Stimulated activated CD8-positive, alpha-beta memory T cell treated with anti-CD3 and anti-CD28 coated beads, Interleukin-12 subunit alpha, Interleukin-12 subunit beta, amount 100 ng/mL, for 1 hour (primary cell): ENCODE results near the gene TWIST1.

ENCODE experiments used
- DNase-seq: peaks from one replicate; pipeline ENCODE4 v3.0.0-alpha.2; 2020; ENCODE audit warnings: low read depth

Gene TWIST1

DNA sequence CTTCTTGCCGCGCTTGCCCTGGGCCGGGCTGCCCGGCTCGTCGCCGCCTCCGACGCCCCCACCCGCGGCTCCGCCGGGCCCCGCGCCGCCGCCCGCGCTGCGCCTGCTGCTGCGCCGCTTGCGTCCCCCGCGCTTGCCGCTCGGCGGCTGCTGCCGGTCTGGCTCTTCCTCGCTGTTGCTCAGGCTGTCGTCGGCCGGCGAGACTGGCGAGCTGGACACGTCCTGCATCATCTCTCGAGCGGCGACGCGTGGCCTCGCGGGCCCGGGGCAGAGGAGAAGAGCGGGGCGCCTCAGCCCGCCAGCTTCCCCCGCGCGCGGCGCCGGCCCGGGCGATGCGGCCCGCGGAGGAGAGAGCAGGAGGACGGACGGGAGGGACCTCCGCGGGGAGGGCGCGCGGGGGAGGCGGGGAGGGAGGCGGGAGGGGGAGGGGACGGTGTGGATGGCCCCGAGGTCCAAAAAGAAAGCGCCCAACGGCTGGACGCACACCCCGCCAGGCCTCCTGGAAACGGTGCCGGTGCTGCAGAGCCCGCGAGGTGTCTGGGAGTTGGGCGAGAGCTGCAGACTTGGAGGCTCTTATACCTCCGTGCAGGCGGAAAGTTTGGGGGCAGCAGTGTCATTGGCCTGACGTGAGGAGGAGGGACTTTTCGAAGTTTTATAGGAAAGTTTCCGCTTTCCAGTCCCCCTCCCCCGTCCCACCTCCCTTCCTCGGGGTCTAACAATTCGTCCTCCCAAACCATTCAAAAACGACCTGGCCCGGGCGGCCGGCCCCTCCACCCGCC lies at the start of gene TWIST1:
Gene TWIST1 (minus strand): TSS at position 546 of the 779 bp plus-strand sequence. CDS start 315 bp downstream, at position 231.
- no peak for DNase-seq

DNA sequence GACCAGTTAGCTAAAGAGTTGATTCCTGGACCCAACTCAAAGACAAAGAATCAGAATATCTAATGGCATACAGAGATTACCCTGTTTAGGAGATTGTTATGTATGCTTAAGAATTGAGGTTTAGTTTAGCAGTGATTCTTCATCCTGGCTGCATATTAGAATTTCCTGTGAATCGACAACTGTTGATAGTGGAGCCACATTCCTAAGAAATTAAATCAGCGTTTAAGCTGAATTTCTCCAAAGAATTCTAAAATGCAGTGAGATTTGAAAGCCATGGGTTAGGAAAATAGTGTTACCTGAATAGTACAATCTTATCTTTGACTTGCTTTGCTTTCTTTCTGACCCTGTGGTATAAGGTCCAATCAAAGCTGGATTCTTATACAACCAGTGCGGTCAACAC lies 44.2 kb upstream of the TWIST1 start:
- no peak for DNase-seq

DNA sequence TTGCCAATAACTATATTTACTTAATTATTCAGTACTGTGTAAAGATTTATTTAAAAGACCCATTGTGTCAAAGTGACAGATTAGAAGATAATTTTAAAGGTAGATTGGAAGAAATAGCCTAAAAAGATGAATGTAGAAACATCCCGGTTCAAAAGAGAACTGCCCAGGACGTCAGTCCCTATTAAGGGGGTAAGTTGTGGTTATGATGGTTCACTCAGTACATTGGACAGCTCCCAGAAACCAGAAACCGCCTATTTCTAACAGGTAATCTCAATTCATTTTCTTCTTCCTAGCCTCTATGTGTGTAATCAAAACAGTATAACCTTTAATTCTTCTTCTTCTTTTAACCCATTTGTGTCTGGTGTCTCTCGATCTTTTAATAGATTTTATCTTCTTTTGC lies 29.3 kb upstream of the TWIST1 start:
- DNase-seq: no peak

DNA sequence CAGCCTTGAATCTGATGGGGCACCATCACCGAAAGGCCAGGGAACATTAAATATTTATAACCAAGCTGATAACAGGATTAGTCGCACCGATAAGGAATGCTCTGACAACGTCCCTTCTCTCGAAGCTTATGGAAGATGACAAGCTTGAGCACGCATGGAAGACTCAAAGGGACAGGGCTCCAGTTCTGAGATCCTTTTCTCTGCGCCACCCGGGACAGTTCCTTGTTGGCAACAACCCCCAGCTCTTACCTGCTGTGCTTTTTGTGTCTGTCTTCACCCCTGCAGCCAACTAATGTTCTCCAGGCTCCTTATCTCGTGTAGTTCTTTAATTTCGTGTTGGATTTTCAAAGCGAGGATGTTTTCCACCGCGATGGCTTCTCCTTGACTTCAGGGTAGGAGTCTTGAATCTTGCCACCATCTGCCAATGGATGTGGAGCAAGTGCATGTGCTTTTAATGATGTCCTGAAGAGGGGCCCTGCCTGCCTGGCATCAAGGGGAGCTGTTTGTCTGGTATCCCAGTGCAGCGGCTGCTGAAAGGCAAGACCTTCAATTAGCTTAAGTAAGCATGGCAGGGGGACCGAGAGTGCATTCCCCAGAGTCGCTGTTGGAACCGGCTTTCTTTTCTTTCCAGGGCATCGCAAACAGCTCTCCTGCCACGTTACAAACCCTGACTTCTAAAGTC lies 28.1 kb upstream of the TWIST1 start:
- DNase-seq: no peak

DNA sequence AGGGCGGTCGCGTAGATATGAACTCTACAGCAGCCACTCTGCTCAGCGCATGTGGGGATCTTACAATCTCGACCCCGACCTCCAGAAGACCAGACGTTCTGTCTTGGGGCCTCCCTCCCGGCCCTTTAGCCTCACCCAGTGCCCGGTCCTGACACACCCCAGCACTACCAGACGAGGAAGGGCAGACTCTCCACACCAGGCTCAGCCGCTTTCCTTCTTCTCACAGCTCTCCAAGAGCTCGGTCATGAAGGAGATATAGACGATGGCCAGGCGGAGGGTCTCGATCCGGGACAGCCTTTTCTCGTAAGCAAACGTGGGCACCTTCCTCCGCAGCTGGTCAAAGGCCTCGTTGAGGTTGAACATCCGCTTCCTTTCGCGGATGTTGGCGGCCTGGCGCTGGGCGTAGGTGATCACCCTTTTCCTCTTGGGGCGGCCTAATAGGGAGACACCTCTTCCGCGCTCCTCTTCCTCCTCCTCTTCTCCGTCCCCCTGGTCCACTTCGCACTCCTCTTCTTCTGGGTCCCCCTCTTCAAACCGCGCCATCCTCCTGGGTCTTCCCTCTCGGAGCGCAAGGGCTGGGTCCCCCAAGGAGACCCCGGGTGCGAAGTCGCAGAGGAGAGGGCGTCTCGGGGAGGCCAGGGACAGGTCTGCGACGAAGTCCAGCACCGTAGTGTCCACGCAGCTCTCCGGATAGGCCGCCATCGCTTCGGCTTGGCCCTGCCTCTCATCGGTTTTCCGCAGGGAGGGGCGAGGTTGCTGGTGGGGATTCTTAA lies 27.4 kb upstream of the TWIST1 start, which contains the start of gene FERD3L:
Gene FERD3L (minus strand): TSS at position 761 of the 773 bp plus-strand sequence. CDS start 59 bp downstream, at position 702.
- DNase-seq: no peak

DNA sequence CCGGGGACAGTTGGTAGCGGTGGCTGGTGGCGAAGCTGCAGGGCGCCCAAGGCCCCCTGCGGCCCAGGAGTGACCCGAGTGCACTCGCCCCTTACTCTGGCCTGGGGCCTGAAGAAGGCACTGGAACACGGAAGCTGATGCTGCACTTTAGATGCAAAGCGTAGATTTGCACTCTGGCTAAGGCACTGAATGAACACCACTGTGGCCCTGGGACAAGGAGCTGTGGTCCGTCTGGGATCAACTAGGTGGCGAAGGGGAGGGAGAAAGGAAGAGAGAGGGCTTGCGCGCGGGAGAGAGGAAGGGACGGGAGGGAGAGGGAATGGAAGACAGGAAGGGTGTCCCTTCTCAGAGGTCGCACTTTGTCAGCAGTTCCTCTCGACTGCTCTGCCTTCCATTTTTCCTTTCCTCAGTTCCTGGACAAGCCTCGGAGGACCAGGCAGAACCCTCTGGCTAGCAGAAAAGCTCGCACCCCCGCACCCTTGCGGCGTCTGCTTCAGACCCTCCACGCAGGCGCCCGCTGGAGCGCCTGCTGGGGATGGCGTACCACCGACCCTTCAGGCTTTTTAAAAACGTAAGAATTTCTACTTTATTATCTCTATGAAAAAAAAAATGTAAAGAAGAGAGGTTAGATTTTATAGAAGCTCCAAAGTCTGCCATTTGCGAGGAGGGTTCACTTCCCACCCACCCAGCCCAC lies 26.6 kb upstream of the TWIST1 start:
- no peak for DNase-seq

DNA sequence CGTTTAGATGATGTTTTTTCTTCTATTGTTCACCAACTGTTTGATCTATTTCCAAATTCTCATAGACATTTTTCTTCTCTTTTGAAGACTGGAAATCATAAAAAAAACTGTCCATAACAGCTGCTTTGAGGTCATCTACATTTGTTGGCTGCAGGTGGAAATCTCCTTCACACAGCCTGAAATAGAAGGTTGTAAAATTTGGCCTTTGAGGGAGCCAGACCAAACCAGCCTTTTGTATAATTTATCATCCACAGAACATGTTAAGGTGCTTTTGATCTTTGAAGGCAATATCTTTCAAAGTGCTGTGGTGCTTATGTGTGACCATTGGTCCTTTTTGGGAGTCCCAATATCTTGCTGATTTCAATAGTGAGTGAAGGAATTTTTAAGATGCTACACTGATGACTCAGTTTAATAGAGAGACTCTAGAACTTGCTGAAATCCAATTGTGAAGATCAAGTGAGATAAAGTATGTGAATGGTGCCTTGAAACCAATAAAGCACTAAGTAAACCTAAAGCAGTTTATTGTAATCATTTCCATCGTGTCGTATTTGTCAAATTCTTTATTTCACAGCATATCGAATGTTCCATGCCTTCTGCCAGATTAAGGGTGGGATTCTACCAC lies 22.4 kb upstream of the TWIST1 start:
- DNase-seq: no peak

DNA sequence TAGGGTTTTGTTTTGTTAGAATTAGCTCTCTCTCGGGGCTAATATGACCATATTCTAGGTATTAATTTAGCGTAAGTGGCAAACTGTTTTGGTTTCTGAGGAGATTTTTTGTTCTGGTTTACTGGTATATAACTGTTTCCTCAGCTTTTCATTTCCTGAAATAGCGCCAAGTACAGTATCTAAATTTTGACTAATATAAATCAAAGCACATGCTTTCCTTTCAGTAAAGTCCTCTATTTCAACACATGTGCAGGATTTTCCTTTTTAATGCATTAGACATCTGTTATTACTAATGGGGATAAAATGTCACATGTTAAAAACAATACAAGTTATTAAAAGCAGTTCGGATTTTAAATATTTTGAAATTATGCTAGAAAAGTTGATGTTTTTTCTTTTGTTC lies 16.4 kb upstream of the TWIST1 start:
- DNase-seq: no peak

DNA sequence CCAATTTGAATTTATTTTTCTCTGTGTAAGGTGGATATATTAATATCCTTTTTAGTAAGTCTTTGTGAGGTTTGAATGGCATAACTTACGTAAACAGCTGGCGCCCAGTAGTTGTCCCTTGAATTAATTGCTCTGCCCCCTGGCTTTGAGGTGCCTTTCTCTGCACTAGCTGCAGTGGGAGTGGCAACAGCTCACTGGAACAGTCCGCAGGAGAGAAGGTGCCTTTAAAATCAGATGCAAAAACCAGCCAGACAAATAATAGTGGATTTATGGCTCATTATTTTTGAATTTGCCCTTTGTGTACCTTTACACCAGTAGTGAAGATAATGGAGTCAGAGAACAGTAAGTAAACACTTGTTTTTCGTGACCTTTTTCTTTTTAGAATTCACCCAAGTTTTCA lies 16.0 kb upstream of the TWIST1 start:
- DNase-seq: no peak

DNA sequence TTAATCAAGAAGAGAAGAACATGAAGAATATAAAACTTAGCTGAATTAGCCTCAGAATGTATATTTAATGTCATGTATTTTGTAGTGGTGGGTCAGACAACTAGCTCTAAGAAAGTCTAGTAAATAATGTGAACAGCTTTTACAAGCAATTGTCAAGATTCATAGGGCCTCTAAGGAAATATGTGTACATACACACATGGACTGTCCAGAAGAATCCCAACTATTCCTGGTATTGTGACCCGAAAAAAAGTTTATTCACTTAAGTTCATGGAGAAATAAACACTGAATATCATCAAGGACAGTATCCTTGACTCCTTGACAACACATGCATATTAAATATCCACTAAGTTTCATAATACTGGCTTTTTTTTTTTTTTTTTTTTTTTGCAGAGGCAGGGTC lies 11.4 kb upstream of the TWIST1 start:
- DNase-seq: no peak

DNA sequence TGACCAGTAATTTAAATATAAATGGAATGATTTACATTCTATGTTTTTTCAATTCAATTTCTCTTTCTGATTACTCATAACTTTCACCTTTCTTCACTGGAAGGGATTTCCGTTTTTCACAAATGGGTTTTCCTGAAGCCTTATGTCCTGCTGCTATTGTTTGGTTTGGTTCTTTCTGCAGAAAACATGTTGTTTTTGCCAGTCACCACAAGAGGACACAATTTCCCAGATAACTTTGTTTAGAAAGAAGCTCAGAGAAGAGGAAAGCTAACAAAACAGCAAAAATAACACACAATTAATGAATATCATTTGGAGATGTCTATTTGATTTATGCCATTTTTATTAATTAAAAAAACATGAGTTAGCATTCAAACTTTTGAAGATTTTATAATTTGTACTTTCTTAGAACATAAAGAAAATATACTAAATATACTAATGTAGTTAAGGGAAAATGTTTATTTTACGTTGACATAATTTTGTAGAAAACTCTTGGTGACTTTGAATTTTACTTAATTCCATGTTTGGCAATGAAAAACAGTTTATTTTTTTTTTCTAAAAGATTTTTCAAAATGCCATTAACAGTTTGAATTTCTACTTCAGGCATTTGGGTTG lies 4.6 kb upstream of the TWIST1 start:
- DNase-seq: no peak

DNA sequence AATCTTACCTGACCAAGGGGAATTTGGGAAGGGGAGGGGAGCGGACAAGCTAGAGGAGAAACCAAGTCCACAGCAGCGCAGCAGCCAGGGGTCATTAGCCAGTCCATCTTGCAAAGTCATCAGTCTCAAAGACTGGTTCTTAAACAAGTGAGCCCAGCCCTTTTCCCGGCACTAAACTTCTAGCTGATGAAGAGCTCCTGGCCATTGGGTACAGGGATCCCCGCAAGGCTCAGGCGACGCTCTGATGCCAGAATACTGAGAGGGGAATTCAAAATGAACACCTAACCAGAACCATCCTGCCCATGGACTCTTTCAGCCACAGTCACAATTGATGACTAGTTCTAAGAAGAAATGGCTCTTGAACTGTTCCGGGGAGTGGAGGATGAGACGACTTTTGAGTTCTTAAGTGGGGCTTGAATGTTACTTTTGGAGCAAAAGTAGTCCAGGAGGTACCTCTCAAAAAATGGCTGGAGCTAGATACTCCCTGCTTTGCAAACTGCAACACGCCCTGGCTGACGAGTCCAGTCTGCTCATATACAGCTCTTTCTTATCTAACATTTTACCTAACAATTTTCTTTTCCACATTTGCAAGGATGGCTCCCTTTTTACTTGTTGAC lies 2.5 kb upstream of the TWIST1 start:
- DNase-seq: no peak

DNA sequence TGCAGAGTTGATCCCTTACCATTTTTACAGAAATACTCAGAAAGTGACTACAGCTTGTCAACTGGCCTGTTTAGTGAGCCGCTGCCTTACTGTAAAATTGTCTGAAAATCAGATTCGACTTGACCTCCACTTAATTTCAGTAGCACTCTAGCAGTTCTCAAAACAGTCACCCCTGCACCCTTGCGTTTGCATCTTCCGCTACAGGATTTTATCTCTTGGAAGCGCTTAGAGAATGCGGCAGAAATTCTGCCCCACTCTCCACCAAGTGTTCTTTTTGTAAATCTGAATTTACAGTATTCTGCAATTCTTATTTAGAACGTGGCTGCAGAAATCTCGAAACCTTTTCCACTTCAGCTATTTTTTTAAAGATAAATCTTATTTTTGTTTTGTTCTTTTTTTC lies 1.9 kb upstream of the TWIST1 start:
- no peak for DNase-seq

DNA sequence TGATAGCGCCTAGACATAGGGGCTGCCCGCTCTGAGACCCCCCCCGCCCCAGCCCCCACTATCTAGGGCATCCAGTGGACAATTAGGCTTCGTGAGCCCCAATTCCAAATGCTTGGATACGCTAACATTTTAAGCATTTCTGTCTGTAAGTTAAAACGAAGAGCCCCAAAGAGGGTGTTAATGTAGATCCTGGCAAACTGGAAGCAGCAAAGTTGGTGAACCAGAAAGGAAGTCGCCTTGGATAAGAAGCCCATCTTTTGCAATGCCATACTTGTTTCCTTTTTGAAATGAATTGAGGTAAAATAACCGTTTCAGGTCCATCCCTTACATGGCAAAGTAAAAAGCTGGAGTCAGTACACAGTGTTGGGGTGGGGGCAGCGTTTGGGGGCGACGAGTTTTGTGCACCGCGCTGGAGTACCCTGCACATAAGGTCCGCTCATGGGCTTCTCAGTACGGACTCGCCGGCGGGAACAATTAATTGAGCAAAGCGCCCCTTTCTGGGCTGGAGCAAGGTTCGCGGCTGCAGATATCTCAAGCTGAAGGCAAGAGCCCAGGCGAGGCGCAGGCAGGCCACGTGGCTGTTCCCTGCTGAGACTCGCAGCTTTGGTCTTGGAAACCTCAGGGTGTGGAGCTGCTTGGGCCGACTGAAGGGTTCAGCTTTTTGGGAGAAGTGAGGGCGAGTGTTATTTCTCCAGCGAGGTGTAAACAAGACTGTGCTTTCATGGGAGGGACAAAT lies 1.4 kb upstream of the TWIST1 start:
- DNase-seq: no peak

DNA sequence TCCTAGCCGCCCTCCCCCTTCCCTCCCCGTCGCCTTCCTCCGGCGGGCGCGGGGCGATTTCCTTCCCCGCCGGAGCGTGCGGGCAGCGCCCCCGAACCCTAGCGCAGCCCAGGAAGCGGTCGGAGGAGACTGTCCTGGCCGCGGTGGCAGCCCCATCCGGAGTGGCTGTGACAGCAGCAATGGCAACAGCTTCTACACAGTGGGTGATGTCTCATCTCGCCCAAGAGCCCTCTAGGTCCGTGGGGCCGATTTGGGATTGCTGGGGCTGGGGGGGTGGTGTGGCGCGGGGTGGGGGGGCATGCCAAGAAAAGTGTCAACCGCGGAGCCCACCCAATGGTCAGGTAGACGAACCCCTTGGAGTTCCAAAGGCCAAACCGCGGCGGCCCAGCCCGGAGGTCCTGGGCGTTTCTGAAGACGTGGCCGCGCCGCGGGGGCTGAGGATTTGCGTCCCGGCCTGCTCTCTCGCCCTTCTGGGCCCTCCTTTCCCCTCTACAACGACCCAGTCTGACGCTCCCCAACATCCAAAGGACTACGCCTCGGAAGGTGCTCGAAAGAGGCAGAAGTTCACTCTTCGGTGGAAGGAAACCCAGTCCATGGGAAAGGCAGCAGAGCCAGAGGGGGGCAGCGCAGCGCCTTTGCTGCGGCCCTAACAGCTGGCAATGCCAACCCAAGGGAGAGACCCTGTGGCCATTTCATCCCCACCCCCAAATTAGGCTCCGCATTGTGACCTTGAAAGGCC lies 603 bp upstream of the TWIST1 start:
- DNase-seq: no peak

DNA sequence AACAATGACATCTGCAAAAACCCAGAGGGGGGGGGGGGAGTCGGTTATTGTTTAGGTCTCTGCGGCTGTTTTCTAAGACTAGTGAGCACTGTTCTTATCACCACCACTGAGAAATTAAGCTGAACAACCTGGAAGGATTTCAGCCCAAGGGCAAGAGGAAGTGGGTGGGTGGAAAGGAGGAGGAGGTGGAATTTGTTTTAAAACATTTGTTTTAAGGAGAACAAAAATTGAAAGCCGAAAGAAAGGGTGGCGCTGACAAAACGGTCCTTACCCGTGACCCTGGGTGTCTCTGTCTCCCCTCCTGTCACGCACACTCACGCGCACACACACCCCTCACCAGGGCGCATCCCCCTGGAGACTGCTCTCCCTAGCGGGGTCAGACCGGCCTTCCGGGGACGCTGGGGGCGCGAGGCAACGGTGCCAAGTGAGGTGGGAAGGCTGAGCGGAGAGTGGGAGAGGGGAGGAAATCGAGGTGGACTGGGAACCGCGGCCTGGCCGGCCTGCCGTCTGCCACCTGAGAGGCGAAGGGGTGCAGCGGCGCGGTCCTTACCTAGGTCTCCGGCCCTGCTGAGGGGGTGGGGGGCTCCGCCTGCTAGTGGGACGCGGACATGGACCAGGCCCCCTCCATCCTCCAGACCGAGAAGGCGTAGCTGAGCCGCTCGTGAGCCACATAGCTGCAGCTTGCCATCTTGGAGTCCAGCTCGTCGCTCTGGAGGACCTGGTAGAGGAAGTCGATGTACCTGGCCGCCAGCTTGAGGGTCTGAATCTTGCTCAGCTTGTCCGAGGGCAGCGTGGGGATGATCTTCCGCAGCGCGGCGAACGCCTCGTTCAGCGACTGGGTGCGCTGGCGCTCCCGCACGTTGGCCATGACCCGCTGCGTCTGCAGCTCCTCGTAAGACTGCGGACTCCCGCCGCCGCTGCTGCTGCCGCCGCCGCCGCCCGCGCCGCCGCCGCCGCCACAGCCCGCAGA lies 1.0 kb downstream of the TWIST1 start:
- DNase-seq: no peak

DNA sequence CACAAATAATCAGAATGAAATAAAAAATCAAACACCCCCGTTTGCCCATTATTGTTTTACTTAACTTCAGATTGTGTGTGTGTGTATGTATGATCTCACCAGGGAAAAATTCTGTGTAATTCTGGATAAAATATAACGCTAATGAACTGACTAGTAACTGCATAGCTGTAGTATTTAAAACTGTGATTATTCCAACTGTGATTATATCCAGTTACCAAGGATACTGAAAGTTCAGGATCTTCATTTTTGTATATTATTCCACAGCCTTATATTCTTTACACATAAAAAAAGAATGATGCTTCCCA lies 2.9 kb downstream of the TWIST1 start:
- no peak for DNase-seq

DNA sequence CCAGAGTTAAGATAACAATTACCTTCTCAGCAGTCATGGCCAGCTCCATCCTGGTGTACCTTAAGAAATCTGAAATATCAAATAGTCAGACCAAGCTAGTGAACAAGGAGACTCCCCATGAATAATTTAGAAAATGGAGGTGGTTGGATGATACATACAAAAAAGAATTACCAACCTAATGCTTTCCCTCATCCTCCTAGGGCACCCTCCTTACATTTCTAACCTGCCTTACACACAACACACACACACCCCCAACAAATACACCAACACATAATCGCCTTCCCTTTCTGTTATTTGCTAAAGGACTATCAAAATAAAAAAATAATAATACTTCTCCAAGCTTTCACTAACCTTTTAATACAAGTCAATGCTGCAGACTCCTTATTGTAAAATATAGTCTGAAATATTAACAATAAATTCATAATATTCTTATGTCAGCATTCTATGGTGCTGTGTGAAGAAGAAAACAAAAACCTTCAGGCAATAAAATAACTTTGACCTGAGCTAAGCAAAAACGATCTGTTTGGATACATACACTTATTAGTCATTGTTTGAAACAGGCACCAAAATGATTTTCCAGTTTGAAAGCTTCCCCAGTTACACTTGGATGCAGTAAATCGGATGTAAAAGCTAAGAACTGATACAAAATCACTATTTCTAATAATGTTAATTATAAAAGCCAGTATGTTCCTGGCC lies 3.4 kb downstream of the TWIST1 start:
- DNase-seq: no peak
